Stimulated activated CD4-positive, alpha-beta T cell treated with anti-CD3 and anti-CD28 coated beads, Interleukin-4, amount 100 ng/mL, for 48 hours (primary cell): ENCODE data around the gene RGS8.

Experiments used
- DNase-seq, 2 donors: peaks; one replicate each; pipeline ENCODE4 v3.0.0-alpha.2; 2020; ENCODE audit warnings: low read depth in 2 of 2

RGS8 gene, protein sequence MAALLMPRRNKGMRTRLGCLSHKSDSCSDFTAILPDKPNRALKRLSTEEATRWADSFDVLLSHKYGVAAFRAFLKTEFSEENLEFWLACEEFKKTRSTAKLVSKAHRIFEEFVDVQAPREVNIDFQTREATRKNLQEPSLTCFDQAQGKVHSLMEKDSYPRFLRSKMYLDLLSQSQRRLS

DNA sequence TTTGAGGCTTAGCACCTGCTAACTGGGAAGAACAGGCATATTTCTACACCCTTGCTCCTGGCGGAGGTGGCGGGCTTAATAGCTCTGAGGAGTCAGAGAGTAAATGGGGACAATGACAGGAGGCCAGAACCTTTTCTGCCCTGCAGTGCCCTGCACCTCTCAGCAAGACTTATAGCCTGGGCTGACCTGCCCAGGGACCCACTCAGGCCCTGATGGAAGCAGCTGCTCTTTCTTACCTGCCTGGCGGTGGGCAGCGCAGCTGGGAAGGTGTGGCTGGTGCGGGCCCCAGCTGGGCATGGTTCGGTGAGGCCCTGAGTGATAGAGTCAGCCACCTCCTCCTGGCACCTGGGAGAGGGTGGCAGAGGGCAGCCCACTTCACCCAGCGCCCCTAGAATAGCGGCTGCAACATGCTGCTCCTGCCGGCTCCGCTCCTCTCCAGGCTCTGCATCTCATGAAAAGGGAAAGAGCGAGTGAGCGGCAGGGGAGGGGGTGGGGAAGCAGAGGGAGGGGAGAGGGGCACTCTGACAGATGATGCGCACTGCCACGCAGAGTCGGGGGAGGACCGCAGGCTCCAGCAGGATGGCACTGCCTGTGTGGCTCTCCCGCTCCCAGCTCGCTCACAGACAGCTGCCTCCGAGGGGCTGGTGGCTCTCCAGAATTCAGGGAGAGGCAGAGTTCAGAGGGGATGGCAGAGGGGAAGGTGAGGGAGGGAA is at the start of gene RGS8:
Gene RGS8, minus strand, starts transcription at position 472 of the 713 bp plus-strand sequence. CDS start 14,938 bp downstream, outside the sequence.
- DNase-seq, result no peak

DNA sequence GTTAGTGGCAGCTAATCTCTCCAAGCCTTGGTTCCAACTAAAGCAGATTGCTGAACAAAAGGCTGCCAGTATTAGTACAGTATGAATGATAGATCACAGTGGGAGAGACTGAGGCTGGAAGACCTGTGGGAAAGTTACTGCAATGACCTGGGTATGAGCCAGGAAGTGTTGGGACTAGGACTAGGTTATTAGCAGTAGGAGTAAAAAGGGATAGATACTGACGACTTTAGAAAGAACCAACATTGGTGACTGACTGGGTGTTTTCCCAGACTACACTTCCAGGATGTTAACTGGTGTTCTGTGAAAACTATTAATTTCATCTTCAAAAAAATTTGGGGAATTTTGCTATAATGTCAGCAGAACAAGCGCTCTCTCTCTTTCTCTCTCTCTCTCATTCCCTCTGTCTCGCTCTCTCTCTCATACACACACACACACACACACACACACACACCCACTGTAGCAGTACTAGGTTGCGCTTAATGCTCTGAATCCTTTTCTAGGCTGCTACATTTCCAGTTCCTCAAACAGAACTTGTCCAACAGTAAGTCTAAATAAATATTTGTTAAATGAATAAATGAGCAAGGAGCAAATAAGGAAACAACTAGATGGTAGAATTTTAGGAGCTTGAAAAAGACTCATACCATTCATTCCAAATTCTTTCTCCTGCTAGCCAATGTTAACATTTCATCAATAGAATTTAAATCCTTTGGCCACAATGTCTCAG is 47.6 kb upstream of the RGS8 start:
- DNase-seq, result no peak

DNA sequence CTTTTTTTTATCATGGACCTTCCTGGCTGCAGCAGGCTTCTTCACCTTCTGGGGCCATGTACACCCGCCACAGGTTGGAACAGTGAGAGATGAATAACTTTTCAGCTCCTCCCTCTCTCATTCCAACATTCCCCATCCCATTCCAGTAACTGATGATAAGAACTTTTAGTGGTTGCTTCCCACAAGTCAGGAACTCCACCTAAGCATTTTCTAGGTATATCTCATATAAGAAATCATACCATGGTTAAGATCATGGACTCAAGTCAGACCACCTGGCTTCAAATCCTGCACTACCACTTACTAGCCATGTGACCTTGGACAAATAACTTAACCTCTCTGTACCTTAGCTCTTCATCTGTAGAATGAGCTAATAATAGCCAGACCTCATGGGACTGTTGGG is 42.5 kb upstream of the RGS8 start:
- no peak for DNase-seq

DNA sequence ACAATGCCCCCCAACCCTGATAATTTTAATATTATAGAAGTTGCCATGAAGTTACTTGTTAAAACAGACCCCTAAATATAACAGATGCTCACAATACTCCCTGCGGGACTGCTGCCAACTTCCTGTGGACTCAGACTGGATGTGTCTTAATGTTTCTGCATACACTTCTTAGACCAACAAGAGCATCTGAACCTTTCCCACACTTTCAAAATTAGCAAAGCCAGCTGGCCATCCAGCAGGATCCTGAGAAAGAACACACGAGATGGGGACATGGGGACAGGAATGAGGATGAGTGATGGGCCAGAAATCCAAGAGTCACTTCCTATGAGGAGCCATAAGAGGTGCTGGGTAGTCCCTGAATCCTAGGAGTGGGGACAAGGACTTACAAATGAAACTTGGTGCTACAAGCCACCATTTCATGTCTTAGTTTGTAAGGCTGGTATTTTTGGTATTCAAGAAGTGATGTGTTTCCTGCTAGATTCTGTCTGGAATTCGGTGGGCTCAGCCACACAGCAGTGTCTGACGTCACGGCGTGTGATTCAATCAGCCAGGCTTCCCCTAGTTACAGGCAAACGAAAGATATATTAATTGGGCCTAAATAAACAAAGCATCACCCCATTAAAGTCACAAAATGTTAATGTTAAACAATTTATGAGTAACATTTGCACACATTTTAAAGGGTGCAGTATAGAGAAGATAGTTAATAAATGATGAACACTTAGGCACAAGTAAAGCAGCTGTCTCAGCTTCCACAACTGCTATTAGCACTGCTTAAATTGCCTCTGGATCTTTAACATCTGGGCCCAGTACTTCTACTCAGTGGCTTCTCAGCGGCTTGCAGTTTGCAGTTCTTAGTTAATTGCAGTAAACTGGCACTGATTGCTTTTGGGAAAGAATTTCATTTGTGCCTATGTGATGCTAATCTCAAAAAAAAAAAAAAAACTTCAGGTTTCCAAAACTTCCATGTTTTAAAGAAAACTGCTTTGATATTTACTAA is 41.2 kb upstream of the RGS8 start:
- no peak for DNase-seq

DNA sequence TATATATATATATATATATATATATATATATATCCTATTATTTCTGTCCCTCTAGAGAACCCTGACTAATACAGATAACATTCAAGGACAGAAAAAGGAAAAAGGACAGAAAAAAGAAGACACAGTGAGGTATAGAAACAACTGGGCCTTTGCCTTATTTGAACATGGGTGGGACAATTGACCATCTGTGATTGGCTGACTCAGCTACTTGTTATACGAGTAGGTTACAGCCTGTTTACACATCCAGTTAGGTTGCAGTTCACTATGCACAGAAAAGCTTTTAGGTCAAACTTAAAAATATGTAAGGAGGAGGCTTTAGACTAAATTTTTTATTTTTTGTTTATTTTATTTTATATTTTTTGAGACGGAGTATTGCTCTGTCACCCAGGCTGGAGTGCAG is 39.8 kb upstream of the RGS8 start:
- no peak for DNase-seq

DNA sequence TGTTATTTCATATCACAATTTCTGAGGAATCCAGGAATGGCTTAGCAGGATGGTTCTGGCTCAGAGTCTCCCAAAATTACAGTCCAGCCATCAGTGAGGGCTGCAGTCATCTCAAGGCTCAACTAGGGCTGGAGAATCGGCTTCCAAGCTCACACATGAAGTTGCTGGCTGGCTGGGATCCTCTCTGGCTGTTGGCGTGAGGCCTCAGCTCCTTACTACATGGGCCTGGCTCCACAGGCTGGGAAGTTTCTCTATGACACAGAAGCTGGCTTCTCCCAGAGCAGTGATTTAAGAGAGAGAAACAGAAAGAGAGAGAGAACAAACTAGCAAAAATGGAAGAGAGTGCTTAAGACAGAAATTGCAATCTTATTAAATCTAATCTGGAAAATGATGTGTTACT is 38.8 kb upstream of the RGS8 start:
- no peak for DNase-seq

DNA sequence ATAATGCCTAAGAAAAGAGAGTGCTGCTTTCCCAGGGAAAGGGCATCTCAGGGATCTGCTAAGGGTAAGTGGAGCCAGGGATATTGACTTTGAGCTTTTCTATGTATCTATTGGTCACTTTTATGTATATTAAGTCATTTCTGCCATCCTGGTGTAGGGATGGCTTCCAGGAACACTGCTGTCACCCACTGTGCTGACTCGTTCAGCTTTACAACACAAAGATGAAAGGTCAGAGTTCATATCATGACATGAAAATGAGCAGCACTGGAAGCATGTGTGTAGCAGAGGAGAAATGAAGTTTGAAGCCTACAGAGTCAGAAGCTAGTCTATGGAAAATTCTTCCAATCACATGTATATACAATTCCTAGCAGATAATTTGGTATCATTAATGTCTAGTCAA is 37.1 kb upstream of the RGS8 start:
- DNase-seq, result no peak

DNA sequence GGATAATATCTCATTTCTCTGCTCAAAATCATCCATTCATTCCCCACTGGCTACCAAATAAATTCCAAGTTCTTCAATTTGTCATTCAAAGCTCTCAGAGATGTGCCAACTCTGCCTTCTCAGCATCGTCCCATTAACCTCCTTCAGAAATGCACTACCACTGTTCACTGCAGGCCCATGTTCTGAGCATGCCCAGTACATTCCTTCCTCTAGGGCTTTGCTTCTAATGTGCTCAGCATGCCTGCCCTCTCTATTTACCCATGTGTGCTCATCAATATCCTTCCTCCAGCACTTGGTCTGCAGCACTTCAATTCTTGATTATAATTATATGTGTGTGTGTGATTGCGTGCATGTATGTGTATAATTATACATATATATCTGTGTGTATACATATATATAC is 36.1 kb upstream of the RGS8 start:
- DNase-seq, result no peak

DNA sequence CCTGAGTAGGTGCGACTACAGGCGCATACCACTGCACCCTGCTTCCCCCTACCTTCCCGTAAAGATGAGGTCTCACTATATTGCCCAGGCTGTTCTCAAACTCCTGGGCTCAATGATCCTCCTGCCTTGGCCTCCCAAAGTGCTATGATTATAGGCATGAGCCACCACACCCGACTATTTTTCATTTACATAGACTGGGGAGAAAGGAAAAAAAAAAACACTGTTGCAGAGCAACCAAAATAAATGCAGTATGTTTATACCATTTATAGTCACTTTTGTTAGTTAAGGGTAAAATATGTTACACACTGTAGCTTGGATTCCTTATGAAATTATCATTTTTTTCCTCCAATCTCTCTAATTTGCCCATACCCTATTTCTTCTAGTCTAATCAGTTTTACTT is 35.2 kb upstream of the RGS8 start:
- DNase-seq, result no peak

DNA sequence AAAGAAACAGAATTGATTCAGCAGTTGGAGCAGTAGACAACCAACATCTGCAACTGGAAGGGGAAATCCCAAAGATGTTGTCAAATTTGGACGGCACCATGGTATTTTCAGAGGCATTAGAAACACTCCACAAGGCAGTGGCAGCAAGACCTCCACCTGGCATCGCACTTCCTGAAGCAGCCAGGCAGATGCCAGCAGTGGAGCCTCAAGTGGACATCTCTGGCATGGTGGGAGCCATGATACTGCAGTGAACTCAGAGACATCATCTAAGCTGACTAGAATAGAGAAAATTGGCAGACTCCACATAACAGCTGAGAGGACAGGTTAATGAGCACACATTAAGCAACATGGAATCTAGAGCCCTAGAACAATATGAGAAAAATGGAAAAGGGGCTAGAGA is 33.9 kb upstream of the RGS8 start:
- no peak for DNase-seq

DNA sequence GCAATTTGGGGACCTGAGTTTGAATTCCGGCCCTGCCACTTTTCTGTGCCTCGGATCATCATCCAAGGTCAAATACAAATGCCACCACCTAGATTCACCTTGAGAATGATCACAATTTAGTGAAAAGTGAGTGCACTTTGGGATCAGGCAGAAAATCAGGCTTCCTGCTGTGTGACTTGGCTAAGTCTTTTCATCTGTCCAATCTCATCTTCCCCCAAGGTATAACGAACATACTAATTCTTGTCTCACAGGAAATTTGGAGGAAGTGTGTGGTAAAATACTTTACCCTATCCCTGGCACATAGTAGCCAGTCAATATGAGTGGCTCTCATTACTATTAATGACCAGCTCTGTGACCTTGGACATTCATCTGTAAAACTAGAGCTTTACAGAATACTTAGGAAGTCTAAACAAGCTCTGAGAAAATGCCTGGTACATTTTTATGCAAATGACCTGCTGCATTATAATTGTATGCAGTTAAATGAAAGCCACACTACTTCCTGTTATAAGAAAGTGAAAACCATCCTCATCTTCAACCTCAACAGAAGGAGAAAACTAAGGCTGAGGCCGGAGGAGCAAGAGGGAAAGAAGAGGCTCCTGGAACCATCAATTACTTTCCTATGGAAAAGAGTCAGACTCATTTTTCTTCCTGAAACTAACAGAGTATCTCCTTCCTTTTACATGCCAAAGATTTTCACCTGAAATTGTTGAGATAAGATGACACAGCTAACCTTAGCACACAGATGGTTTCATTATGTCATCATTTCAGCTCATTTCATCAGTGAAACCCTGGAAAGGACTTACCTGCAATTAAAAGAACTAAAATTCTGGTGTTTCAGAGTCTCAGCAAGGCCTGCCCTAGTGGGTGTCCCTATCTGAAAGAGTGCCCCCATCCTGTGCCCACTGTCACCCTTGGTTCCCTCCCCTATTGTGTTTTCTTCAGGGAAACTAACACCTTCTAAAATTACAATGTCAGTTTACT is 32.6 kb upstream of the RGS8 start:
- DNase-seq, result no peak

DNA sequence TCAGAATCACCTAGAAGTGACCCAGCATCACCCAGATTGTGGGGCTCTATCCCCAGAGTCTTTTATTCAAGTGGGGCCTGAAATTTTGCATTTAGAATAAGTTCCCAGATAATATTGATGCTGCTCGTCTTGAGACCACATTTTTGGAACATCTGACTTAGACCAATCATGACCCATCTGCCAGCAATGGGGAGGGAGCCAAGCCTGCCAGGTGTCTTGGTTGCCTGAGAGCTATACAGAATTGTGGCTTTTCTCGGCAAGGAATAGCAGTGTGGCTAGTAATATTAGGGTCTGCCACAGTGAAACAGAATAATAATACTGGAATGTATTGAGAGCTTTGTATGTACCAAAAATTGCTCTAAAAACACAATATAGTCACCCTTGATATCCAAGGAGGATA is 31.1 kb upstream of the RGS8 start:
- DNase-seq, result no peak

DNA sequence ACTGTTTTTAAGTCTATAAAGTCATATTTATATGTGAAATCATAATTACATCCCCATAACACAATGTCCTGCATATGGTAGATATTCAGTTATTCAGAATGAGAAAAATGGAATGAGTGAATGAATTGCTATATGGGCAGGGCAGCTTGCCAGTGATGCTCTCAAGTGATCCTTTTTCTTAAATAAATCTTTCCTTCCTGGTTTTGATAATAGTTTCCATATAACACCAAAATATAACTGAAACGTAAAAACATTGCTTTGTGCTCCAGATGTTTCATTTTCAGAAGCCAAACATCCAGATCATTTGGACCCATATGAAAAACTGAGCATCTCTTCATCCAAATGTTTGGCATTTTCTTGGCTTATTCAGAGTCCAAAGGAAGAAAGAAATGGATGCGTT is 30.2 kb upstream of the RGS8 start:
- no peak for DNase-seq

DNA sequence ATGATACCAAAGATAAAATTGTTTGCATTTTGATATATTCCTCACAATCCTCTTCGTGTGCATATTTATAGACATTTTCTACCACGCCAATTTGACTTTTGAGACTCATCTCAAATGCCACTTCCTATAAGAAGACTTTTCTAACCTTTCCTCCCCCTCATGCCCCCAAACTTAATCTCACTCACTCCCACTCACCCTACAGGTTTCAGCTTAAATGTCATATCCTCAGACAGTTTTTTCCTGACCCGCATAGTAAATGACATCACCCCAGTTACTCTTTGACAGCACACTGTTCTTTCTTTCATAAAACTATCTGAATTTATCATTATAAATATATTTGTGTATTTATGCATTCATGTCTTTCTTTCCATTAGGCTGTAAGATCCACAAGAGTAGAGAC is 29.6 kb upstream of the RGS8 start:
- DNase-seq, result no peak

DNA sequence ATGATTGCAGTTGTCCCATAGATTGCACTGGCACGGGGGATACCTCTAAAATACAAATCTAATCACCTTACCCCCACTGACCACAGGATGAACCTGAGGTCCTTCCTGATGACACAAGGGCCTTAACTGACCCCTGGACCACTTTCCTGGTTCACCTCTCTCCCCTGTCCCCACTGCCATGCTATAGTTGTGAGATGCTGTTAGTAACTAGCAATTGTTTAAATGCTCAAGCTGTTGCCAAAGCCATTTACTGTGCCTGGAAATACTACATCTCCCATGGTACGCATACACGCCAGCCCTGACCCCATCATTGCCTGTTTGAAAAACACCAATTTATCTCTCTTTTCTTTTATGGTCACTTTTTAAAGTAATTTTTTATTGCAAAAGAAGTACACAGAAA is 29.1 kb upstream of the RGS8 start:
- no peak for DNase-seq

DNA sequence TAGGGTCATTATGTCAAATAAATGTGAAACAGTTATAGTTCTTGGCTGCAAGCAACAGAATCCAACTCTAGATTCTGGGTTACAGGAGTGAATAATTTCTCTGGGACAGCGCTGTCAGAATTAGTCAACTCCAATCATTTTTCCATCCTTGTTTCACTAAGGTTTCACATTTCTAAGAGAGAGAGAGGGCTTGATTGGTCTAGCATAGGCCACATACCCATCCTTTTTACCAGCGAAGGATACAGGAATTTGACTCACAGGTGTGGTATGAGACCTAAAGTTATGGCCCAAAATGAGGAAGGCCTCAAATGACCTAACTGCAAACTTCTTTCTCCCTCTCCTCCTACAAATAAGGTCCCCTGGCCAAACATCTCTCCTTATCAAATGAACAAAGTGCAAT is 25.5 kb upstream of the RGS8 start:
- DNase-seq, result no peak

DNA sequence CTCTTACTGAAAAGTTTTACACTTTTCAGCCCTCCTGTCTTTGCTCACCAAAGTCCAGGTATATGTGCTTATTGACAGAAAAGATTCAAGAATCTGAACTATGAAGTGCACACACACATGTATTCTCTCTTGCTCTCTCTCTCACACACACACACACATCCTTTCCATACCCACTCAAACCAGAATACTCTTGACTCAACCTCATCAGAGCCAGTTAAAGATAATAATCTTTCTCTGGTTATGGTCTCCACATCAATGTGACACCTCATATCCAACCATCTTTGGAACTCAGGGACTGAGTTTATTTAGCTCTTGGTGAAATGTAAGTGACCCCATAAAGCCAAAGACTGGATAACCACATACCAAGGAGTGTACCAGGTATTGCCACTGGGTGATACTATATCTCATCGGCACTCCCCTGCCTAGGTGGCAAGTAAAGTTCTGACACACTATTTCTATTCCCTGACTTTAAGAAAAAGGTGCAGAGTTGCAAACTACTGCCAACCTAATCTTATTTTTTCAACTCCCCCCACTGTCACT is 24.9 kb upstream of the RGS8 start:
- DNase-seq, result no peak

DNA sequence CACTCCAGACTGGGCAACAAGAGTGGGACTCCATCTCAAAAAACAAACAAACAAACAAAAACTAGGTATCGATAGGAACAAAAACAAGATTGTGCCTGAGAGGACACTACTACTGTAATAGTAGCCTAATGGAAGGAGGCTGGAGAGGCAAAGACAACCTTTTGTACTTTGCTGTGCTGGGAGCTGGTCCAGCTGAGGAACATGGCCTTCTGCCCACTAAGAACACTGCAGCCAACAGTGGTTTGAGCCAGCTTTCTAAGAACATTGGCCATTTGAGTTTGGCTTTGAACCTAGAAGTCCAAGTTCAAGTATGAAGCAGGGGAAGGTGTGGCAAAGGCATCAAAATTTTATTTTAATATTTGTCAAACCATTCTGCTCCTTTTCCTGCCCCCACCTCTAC is 22.7 kb upstream of the RGS8 start:
- DNase-seq, result no peak

DNA sequence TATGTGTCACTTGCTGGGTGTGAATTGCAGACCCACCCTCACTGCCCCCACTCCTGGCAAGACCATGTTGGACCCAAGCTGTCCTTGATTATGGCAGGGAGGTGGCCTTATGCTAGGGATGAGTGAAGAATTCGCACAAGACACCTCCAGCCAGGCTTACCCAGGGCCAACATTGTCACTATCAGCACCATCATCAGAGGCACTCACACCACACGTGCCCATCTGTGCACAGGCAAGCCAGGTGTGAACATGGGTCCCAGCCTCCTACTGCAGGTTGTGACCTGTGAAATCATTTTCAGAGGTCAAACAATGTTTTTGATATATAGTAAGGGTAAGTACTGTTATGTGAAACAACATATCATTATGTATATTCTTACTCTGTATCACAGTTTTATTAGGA is 20.3 kb upstream of the RGS8 start:
- DNase-seq, result no peak

DNA sequence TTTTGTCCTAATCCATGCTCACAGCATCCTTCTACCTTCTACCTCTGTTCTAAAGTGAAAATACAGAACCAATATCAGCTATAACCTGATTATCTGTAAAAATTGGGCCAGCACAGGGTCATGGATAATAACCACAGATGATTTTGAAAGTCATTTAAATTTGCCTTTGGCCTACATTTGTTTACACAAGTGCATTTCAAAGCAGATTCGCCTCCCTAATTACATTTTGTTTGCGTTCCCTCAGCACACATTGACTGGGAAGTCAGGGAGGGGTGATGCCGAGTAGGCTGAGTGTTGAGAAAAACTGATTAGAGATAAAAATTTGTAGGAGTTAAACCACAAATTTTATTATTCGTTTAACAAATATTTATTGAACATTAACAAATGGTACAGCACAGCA is 19.2 kb upstream of the RGS8 start:
- no peak for DNase-seq
